GM12873 (cell line): ENCODE data around the gene CUEDC1.

Source experiments
- TF ChIP-seq, protein P1 (sequence below): IDR thresholded peaks from 2 replicates; pipeline ENCODE4 v1.5.1; 2012; ENCODE audit warnings: low read depth, mild to moderate bottlenecking, moderate library complexity, low read length, control low read depth; ENCODE audit not compliant: insufficient read depth; ENCODE audit errors: missing control alignments

CUEDC1 gene

DNA sequence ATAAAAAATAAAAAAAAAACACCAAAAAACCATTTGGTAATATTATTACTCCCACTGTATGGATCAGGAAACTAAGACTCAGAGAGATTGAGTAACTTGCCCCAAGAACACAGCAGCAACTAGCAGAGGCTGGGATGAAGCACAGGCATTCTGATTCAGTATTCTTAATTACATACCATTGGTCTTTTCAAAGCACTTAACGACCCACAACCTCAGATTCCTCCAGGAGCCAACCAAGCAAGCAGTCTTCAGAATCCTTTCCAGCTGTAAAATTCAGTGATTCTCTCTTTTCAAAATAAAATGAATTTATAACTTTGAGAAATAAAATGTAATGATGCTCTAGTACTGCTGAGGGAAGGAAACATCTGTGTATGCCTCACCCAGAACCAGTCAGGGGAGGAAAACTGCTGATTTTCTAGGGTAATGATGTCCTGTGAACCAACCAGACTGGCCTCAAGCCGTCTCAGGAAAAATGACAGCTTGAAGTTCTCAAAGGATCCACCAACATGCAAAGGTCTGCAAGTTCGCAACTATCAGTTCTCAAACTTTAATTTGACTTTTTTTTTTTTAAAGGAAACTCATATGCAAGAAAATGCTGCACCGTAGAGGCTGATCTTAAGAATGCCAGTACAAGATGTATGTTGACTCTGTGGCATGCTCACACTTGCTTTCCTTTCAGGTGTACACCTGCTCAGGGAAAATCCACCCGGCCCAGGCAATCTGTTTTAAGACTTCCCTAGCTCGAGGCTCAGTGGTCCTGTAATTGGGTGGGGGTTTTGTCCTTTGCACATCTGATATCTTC is 9.0 kb downstream of the CUEDC1 start:
- TF ChIP-seq, protein P1, sequence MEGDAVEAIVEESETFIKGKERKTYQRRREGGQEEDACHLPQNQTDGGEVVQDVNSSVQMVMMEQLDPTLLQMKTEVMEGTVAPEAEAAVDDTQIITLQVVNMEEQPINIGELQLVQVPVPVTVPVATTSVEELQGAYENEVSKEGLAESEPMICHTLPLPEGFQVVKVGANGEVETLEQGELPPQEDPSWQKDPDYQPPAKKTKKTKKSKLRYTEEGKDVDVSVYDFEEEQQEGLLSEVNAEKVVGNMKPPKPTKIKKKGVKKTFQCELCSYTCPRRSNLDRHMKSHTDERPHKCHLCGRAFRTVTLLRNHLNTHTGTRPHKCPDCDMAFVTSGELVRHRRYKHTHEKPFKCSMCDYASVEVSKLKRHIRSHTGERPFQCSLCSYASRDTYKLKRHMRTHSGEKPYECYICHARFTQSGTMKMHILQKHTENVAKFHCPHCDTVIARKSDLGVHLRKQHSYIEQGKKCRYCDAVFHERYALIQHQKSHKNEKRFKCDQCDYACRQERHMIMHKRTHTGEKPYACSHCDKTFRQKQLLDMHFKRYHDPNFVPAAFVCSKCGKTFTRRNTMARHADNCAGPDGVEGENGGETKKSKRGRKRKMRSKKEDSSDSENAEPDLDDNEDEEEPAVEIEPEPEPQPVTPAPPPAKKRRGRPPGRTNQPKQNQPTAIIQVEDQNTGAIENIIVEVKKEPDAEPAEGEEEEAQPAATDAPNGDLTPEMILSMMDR, result no peak

DNA sequence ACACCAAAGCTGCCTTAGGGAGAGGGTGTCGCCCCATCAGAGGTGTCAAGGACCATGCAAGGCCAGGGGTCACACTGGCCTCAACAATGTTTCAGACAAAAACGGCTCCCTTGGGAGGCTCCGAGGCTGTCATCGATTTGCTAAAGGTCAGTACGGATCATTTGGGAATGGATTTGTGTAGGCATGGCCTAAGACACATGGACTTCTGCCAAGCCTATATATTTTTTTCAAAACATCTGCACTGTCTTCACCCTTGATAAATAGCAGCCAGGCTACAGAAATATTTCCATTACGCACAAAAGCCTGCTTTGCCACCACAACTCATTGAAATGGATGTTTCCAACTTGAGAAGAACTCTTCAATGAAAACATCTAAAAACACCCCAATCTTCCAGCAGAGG is 10.3 kb downstream of the CUEDC1 start:
- TF ChIP-seq, protein P1, result no peak

GRCh38 chr17:57943645-57944044 is 11.6 kb downstream of the CUEDC1 start:
- TF ChIP-seq, protein P1, result no peak

DNA sequence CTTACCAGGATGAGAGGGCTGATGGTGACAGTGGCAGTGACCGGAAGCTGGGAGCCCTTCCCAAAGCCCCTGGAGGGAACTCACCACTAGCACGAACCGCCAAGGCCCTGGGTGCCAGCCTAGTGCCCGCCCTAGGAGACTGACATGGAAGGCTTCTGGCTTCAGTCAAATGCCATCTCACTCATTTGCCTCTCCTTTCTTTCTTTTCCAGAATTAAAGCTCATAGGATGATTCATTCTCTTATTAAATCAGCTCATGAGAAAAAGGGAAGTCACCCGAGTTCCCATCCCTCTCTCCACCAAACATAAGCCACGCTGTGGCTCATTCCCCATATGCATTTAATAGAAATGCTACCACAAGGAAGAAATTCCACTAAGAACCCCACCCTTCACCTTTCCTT is 12.1 kb downstream of the CUEDC1 start:
- TF ChIP-seq, protein P1, result no peak

DNA sequence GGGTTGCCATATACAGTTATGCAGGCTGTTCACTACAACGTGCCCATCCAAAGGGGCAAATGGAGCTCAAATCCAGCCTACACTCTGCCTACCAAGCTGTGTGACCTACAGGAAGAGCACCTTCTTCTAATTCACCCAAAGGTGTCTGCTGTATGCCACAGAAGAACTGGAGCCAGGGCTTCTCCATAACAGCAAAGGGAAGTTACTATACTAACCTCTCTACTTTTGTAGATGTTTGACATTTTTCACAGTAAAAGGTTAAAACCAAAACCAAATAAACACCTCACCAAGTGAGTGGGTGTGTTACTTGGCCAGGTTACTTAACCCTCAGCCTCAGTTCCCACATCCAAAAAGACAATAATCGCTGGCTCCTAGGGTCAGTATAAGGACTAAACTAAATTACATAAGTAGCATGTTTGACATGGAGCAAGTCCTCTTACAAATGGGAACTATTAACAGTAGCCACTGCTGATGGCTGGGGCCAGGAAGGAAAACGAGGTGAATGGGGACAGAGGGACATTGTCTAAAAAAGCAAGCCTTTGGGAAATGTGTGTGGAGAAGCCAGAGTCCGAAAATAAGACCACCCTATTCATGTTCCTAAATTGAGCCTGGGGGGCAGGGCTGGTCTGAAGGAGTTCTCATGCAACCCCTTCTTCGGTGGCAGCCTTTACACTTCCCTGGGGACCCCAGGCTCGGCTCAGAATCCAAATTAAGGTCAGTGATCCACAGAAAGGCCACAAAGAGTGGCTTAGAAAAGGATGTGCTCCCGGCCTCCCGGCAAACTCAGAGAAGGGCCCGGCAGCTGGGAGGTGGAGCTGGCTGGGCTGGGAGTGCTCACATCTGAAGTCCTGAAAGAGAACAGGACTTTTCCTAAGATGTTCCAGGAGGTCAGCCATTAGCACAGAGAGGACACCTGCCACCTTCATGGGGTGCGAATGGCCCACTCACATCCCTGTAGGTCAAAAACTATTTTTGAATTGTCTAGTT is 13.5 kb downstream of the CUEDC1 start:
- TF ChIP-seq, protein P1, result no peak

DNA sequence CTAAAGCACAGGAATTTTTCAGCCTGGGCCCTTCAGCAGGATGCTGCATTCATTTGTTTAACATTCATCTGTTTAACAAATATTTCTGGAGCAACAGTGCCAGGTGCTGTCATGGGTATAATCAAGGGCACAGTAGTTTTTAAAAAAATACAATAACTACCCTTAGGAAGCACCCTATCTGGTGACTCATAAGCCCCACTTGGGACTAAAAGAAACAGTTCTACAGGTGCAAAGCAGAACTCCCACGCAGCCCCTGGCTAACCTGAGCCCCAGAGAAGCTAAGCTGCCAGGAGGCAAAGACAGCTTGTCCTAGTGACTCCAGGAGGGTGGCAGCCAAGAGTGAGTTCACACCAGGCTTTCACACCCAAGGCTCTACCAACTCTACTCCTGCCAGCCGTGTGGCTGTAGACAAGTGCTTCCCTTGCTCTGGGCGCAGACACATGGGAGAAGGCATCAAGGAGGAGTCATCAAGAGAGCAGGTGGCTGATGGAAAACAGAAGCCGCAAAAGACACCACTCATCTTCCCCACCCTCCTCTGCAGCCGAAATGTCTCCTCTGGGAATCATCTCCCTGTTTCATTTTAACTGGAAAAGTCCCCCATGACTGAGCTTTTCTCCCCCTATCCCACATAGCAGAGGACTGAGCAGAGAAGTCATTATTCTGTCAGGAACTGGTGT is 14.4 kb downstream of the CUEDC1 start:
- TF ChIP-seq, protein P1, result no peak
